Body of pancreas (tissue), 4 donors: Measurements from ENCODE around the gene CENPU.

Experiments
- CTCF ChIP-seq, 7 experiments: fragments of 450-650 bp in 4 of 7; fragments of 200-600 bp in 3 of 7; sonication (generic) in 3 of 7; IDR thresholded peaks; one replicate each; pipeline ENCODE4 v1.5.1; 2016 to 2019; ENCODE audit warnings: antibody characterized with exemption in 7 of 7
- POLR2A ChIP-seq, 3 donors: fragments of 450-650 bp; IDR thresholded peaks; one replicate each; pipeline ENCODE4 v1.6.1; 2016; ENCODE audit warnings: antibody characterized with exemption in 3 of 3, mild to moderate bottlenecking in 2 of 3

- TF ChIP-seq CTCF (IDR thresholded peaks at IDR 0.05) (no peak), POLR2A (IDR thresholded peaks at IDR 0.05) (no peak)
Observed at GRCh38 chr4:184680698-184681097, 53.2 kb downstream of the CENPU start.
